GM12878 (cell line): Measurements from ENCODE around the gene DSE. TPM values are rescaled to one million over a fixed set of nuclear protein-coding genes. Genes with fewer than 3 reads are reported as not detected.

ENCODE experiments used
- ATAC-seq: fragments of 200-7000 bp; cut with Tn5 transposase; 3 replicates; pipeline ENCODE4 v1.9.1; 2020; ENCODE audit warnings: mild to moderate bottlenecking, moderate library complexity
- BruUV-seq: library from RNA; stranded (reverse); fragments of 400-500 nt; replicated peaks from 2 replicates; lab custom pipeline; 2021; lab: Mats Ljungman, UMichigan
- CTCF ChIA-PET: fragments of 300-600 bp; sonication (Branson Sonifier 250); formaldehyde crosslinking; extraction: SDS; loops from one replicate; lab custom pipeline; 2021; ENCODE audit warnings: inconsistent platforms; lab: Yijun Ruan, JAX
- POLR2A ChIA-PET: fragments of 350-600 bp; formaldehyde crosslinking; extraction: SDS; loops from one replicate; lab custom pipeline; 2021; ENCODE audit warnings: inconsistent platforms; lab: Charles Lee
- RAD21 ChIA-PET: fragments of 300-600 bp; sonication (Branson Sonifier 250); formaldehyde crosslinking; loops from one replicate; lab custom pipeline; 2023; ENCODE audit warnings: antibody characterized with exemption; ENCODE audit not compliant: unreplicated experiment; lab: Charles Lee
- SMC1A ChIA-PET: fragments of 300-600 bp; sonication (Branson Sonifier 250); formaldehyde crosslinking; loops from one replicate; lab custom pipeline; 2023; ENCODE audit not compliant: unreplicated experiment, uncharacterized antibody; lab: Charles Lee
- DNase-seq: peaks from one replicate; pipeline ENCODE4 v3.0.0-alpha.2; 2011; ENCODE audit warnings: low read depth, low spot score
- FAIRE-seq: peaks from 3 replicates; lab custom pipeline; 2011; peaks lifted over from hg19 to GRCh38; lab: Jason Lieb, UNC
- H2AFZ ChIP-seq: 2 replicates; pipeline ENCODE4 v1.6.0; 2011; ENCODE audit warnings: low read depth, low read length, control low read depth; ENCODE audit not compliant: control insufficient read depth
- H3K27ac ChIP-seq: 2 replicates; pipeline ENCODE4 v1.5.1; 2011; ENCODE audit warnings: control low read depth; ENCODE audit not compliant: control insufficient read depth, insufficient read depth
- H3K27me3 ChIP-seq, 2 experiments: replicated peaks in 1 of 2; 2 replicates each; pipeline versions ENCODE4 v1.6.0 to v1.6.1; 2011; ENCODE audit warnings: low read length in 1 of 2; ENCODE audit not compliant: control insufficient read depth in 2 of 2, insufficient read depth in 2 of 2
- H3K36me3 ChIP-seq, 2 experiments: 2 replicates each; pipeline ENCODE4 v1.5.1; 2011; ENCODE audit warnings: low read length in 1 of 2; ENCODE audit not compliant: control insufficient read depth in 2 of 2, insufficient read depth in 2 of 2
- H3K4me1 ChIP-seq: 2 replicates; pipeline ENCODE4 v1.6.1; 2011; ENCODE audit warnings: mild to moderate bottlenecking, low read length, moderate library complexity, mixed read lengths; ENCODE audit not compliant: control insufficient read depth, insufficient read depth
- H3K4me2 ChIP-seq: 2 replicates; pipeline ENCODE4 v1.6.0; 2011; ENCODE audit warnings: control low read depth; ENCODE audit not compliant: control insufficient read depth, insufficient read depth
- H3K4me3 ChIP-seq: fragments of 200-600 bp; sonication (generic); 2 replicates; pipeline ENCODE4 v1.5.1; 2016
- H3K79me2 ChIP-seq: 2 replicates; pipeline ENCODE4 v1.6.0; 2011; ENCODE audit warnings: low read length; ENCODE audit not compliant: control insufficient read depth, insufficient read depth
- H3K9ac ChIP-seq: 2 replicates; pipeline ENCODE4 v1.8.0; 2011; ENCODE audit warnings: low read length, control low read depth, mixed read lengths; ENCODE audit not compliant: control insufficient read depth, insufficient read depth
- H3K9me3 ChIP-seq: replicated peaks from 3 replicates; pipeline ENCODE4 v1.5.1; 2011; ENCODE audit warnings: mild to moderate bottlenecking, low read length; ENCODE audit not compliant: control insufficient read depth, insufficient read depth
- H4K20me1 ChIP-seq: 2 replicates; pipeline ENCODE4 v1.6.0; 2011; ENCODE audit not compliant: control insufficient read depth, insufficient read depth
- BACH1 ChIP-seq: fragments of 450-650 bp; IDR thresholded peaks from 2 replicates; pipeline ENCODE4 v1.6.1; 2017; ENCODE audit warnings: mild to moderate bottlenecking, borderline replicate concordance
- BCL11A ChIP-seq: IDR thresholded peaks from 2 replicates; pipeline ENCODE4 v1.6.1; 2011; ENCODE audit warnings: low read depth, low read length
- CBX5 ChIP-seq: sonication (generic); IDR thresholded peaks from 2 replicates; pipeline ENCODE4 v1.6.1; 2016; ENCODE audit warnings: low read depth, moderate library complexity, mild to moderate bottlenecking, inconsistent platforms
- DPF2 ChIP-seq: fragments of 450-650 bp; IDR thresholded peaks from 2 replicates; pipeline ENCODE4 v1.6.1; 2017; ENCODE audit warnings: mild to moderate bottlenecking
- EGR1 ChIP-seq, 2 experiments: IDR thresholded peaks; 1 replicate in 1 of 2; 2 replicates in 1 of 2; pipeline ENCODE4 v1.6.1; 2011 to 2012; ENCODE audit warnings: low read depth in 2 of 2, low read length in 2 of 2, borderline replicate concordance in 1 of 2, mild to moderate bottlenecking in 1 of 2, moderate library complexity in 1 of 2
- EP300 ChIP-seq, 2 experiments: fragments of 150-350 bp in 1 of 2; IDR thresholded peaks; 2 replicates each; pipeline ENCODE4 v1.6.1; 2011 to 2012; ENCODE audit warnings: low read depth in 2 of 2, low read length in 2 of 2, borderline replicate concordance in 1 of 2, improper control_type of control experiment in 1 of 2, inconsistent platforms in 1 of 2; ENCODE audit not compliant: control insufficient read depth in 1 of 2
- JUND ChIP-seq: IDR thresholded peaks from 2 replicates; pipeline ENCODE4 v1.6.1; 2012; ENCODE audit warnings: low read depth, mild to moderate bottlenecking, low read length, improper control_type of control experiment, moderate library complexity
- KDM1A ChIP-seq: fragments of 200-600 bp; sonication (generic); IDR thresholded peaks from 2 replicates; pipeline ENCODE4 v1.6.1; 2016; ENCODE audit warnings: borderline replicate concordance
- NFXL1 ChIP-seq: fragments of 450-650 bp; IDR thresholded peaks from 2 replicates; pipeline ENCODE4 v1.6.1; 2017; ENCODE audit warnings: antibody characterized with exemption, mild to moderate bottlenecking, borderline replicate concordance
- NFYA ChIP-seq: IDR thresholded peaks from 2 replicates; pipeline ENCODE4 v1.6.1; 2011; ENCODE audit warnings: low read depth, mild to moderate bottlenecking, low read length, improper control_type of control experiment, borderline replicate concordance
- PAX5 ChIP-seq: IDR thresholded peaks from 2 replicates; pipeline ENCODE4 v1.6.1; 2011; ENCODE audit warnings: low read depth, low read length, borderline replicate concordance
- RB1 ChIP-seq: fragments of 450-650 bp; formaldehyde crosslinking; IDR thresholded peaks from 2 replicates; pipeline ENCODE4 v1.6.1; 2017; ENCODE audit warnings: mild to moderate bottlenecking, borderline replicate concordance
- RCOR1 ChIP-seq: conservative IDR thresholded peaks from 2 replicates; pipeline ENCODE4 v1.6.1; 2012; ENCODE audit warnings: low read depth, low read length, improper control_type of control experiment
- SREBF2 ChIP-seq: IDR thresholded peaks from 2 replicates; pipeline ENCODE4 v1.6.1; 2012; ENCODE audit warnings: mild to moderate bottlenecking, low read length
- SRF ChIP-seq, 2 experiments: IDR thresholded peaks; 2 replicates each; pipeline ENCODE4 v1.6.1; 2011; ENCODE audit warnings: low read depth in 2 of 2, low read length in 2 of 2, mild to moderate bottlenecking in 1 of 2, moderate library complexity in 1 of 2
- USF1 ChIP-seq: IDR thresholded peaks from 2 replicates; pipeline ENCODE4 v1.6.1; 2011; ENCODE audit warnings: borderline replicate concordance, low read depth, mild to moderate bottlenecking, moderate library complexity, mixed read lengths, low read length; ENCODE audit not compliant: insufficient read depth; ENCODE audit errors: extremely low read length
- ZNF217 ChIP-seq: fragments of 450-650 bp; IDR thresholded peaks from 2 replicates; pipeline ENCODE4 v1.6.1; 2017; ENCODE audit warnings: antibody characterized with exemption, mild to moderate bottlenecking
- WGBS: methylation state at CpG from one replicate; pipeline ENCODE4 v1.1.6; 2016; ENCODE audit warnings: low lambda C conversion rate; ENCODE audit not compliant: insufficient replicate concordance, insufficient coverage; ENCODE audit errors: missing lambda C conversion rate; 5-methylcytosine and 5-hydroxymethylcytosine counted together
- in situ Hi-C: fragments of 300-500 bp; cut with MboI; formaldehyde crosslinking; loops from 9 replicates; pipeline ENCODE4 v1.14.3; 2018; ENCODE audit warnings: mixed read lengths
- intact Hi-C: fragments of 100-400 bp; cut with micrococcal nuclease; formaldehyde crosslinking; loops from one replicate; pipeline ENCODE4 v1.14.2; 2022; ENCODE audit not compliant: unreplicated experiment
- polyA plus RNA-seq, 11 experiments: library from polyadenylated mRNA; depleted of rRNA in 4 of 11; unstranded in 6 of 11; stranded (reverse) in 5 of 11; fragments of >200 nt; fragmentation: Nextera tagmentation in 4 of 11; fragmentation: Illumina TruSeq in 1 of 11; extraction: Ambion mirVana in 4 of 11; extraction: Trizol in 1 of 11; gene quantifications; 1 replicate in 1 of 11; 2 replicates in 10 of 11; pipeline versions ENCODE4 v1.2.1 to v1.2.3, GENCODE V29; 2011 to 2016; ENCODE audit warnings: inconsistent platforms in 2 of 11, missing spikeins in 2 of 11, low read depth in 1 of 11
- total RNA-seq, 4 experiments: library from RNA; depleted of rRNA in 3 of 4; stranded (reverse); fragments of >200 nt in 3 of 4; fragmentation: Illumina TruSeq in 1 of 4; extraction: Trizol in 1 of 4; gene quantifications; 2 replicates each; pipeline versions ENCODE4 v1.2.1 to v1.2.3, GENCODE V29; 2013 to 2021

DSE gene
- total and polyA plus RNA-seq, 10 of the 15 experiments (the other 5 are each of a cell fraction or from before 2014, with no cell fraction given) = 12.6 to 76.4 (median 43.0) TPM

DNA sequence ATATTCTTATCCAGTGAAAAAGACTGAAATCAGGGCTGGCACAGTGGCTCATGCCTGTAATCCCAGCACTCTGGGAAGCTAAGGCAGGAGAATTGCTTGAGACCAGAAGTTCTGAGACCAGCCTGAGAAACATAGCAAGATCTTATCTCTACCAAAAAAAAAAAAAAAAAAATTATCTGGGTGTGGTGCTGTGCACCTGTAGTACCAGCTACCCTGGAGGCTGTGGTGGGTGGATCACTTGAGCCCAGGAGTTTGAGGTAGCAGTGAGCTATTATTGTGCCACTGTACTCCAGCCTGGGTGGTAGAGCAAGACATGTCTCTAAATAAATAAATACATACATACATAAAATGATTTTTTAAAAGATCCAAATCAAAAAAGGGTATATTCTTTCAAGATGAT, 96.8 kb downstream of the DSE start:
- ATAC-seq = no peak
- Histone ChIP-seq H2AFZ (no peak overlapping the region), H3K4me1 (peaks cover 14% of the 10 kb centered on the region), H3K27ac (no peak overlapping the region), H3K9ac (no peak overlapping the region), H3K27me3 (no peaks in the 10 kb centered on the region; a peak in 2 of 4 replicates), H3K36me3 (no peaks in the 10 kb centered on the region), H4K20me1 (no peaks in the 10 kb centered on the region)
- RAD21 ChIA-PET = no interaction called here
- intact Hi-C loops = no loop called here
- BruUV-seq = no TSS peak
- no peak for TF ChIP-seq BCL11A
- TF ChIP-seq, all 136 proteins: peak for 0
- ChIA-PET SMC1A (no interaction called here), CTCF (interaction anchor here (1.0 kb wide), 1 partner anchor 180 kb away, joined by 3 read pairs; no protein-coding TSS in a partner anchor), POLR2A (interaction anchor here (0.7 kb wide), 1 partner anchor 157 kb away, joined by 5 read pairs; no protein-coding TSS in a partner anchor)
- in situ Hi-C loops = no loop called here
- no peak for DNase-seq
- Histone ChIP-seq H3K9me3 (no peaks in the 10 kb centered on the region), H3K79me2 (no peaks in the 10 kb centered on the region), H3K4me3 (no peak overlapping the region), H3K4me2 (no peak overlapping the region)
- FAIRE-seq = no peak

DNA sequence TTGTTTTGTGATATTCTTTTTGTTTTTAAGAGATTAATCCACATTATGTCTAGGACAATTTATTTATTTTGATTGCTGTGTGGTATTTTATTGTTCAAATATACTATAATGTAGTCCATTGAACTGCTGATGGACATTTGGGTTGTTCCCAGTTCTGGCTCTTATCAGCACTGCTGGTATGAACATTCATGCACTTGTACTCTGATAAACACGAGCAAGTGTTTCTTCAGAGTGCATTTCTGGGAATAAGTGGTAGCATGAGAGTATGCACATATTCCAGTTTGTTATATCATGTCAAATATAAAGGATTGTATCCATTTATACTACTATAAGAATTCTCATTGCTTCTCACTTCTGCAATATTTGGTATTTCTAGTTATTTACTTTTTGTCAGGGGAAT, 97.5 kb downstream of the DSE start:
- BruUV-seq = no TSS peak
- H3K27ac ChIP-seq = no peak overlapping the region
- CTCF ChIA-PET = no interaction called here
- DNase-seq (no peak), FAIRE-seq (no peak), ATAC-seq (no peak)
- H3K36me3 ChIP-seq = no peaks in the 10 kb centered on the region
- no peak overlapping the region for H2AFZ ChIP-seq
- H3K4me3 ChIP-seq = no peak overlapping the region
- intact Hi-C loops = no loop called here
- no peak overlapping the region for H3K4me2 ChIP-seq
- no peak overlapping the region for H3K9ac ChIP-seq
- SMC1A ChIA-PET = no interaction called here
- no peaks in the 10 kb centered on the region for H3K9me3 ChIP-seq
- in situ Hi-C loops = no loop called here
- POLR2A ChIA-PET = no interaction called here
- TF ChIP-seq EP300 (IDR thresholded peaks at IDR 0.05; ENCODE audit: borderline replicate concordance in 1 of 2, control insufficient read depth in 1 of 2, low read depth in 2 of 2, low read length in 2 of 2) (no peak), EGR1 (IDR thresholded peaks at IDR 0.05; ENCODE audit: borderline replicate concordance in 1 of 2, low read depth in 2 of 2, low read length in 2 of 2) (no peak), NFYA (no peak), USF1 (no peak), NFXL1 (no peak), DPF2 (no peak), RB1 (no peak), CBX5 (no peak), RCOR1 (no peak), KDM1A (no peak), JUND (no peak), PAX5 (no peak), BACH1 (no peak), SREBF2 (no peak), ZNF217 (no peak), SRF (IDR thresholded peaks at IDR 0.05; ENCODE audit: low read depth in 2 of 2, low read length in 2 of 2) (no peak)
- H3K27me3 ChIP-seq = no peaks in the 10 kb centered on the region; a peak in 1 of 4 replicates
- no peaks in the 10 kb centered on the region for H3K79me2 ChIP-seq
- H4K20me1 ChIP-seq = no peaks in the 10 kb centered on the region
- peaks cover 11% of the 10 kb centered on the region for H3K4me1 ChIP-seq
- RAD21 ChIA-PET = no interaction called here
- WGBS = 0% methylated on average over 1 of the region's 1 CpG
